Stimulated activated CD4-positive, alpha-beta T cell treated with anti-CD3 and anti-CD28 coated beads, Interleukin-2, amount 100 ng/mL, for 48 hours (primary cell): ENCODE measurements around the gene CCR7.

ENCODE experiments used
- DNase-seq, 2 donors: peaks; one replicate each; pipeline ENCODE4 v3.0.0-alpha.2; 2020

CCR7 gene

GRCh38 chr17:40511667-40512220, 53.5 kb downstream of the CCR7 start:
- no peak for DNase-seq

GRCh38 chr17:40511136-40511535, 54.1 kb downstream of the CCR7 start:
- no peak for DNase-seq

DNA sequence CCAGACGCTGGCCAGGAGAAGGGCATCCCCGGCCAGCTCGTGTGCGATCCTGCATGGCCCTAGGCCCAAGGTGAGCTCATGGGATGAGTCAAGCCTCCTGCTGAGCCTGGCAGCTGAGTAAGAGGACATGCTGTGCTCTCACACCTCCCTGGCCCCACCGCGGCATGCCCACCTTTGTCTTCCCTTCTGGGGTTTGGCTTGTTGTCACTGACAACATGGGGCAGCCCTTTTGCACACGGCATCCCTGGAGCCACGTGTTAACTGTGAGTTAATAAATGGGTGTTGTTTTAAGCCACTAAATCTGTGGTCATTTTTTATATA, 55.0 kb downstream of the CCR7 start:
- DNase-seq: no peak

DNA sequence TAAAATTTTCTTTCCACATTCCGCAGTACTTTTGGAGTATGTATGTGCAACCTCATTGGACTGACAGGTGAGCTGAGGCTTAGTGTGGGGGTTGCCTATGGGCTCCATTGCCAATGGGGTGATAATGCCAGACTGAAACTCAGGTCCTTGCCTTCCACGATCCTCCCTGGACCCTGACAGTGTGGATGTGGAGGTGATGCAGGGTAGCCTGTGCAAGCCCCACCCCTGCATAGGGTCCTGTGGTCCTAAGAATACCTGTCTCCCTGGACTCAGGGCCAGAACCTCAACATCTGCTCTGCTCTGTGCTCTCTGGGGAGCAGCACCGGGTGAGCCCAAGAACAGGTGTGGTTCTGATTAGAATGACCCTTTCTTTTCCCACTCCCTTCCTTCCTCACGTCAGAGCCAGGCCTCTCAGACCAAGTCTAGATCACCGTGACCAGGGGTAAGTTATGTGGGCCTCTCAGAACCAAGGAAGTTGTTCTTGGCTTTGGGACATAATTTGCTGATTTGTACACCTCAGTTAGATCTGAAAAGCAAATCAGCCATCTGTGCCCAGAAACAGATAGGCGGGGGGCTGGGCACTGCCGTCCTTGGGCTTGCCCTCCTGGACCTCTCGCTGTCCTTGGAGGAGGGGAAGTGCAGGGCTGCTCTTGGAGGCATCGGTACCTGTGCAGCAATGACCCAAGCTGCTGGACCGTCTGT, 55.5 kb downstream of the CCR7 start:
- no peak for DNase-seq

DNA sequence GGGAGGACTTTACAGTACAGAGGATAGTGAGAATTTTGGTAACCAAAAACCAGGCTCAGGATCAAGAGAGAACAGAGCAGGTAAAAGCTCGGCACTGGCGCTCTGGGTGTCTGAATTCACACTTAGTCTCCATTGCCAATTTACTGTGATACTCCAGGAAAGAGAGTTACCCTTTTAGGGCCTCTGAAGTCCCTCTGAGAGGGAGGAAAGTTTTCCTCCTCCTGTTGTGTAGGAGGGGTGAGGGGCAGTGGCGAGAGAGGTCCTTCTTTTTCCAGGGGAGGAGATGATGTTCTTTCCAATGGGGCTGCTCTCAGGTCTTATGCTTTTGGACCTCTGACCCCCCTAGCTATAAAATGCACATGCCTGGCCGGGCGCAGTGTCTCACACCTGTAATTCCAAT, 58.5 kb downstream of the CCR7 start:
- no peak for DNase-seq
